K562 (cell line): ENCODE data around the gene TMEM25. TPM values are rescaled to one million over a fixed set of nuclear protein-coding genes. Genes with fewer than 3 reads are reported as not detected.

Experiments used
- ARID3B ChIP-seq: fragments of 250-450 bp; sonication (Bioruptor Pico); IDR thresholded peaks from 2 replicates; pipeline ENCODE4 v1.4.0; 2020; ENCODE audit warnings: borderline replicate concordance
- CREM ChIP-seq: IDR thresholded peaks from 2 replicates; pipeline ENCODE4 v1.6.1; 2014; ENCODE audit warnings: antibody characterized with exemption, low read depth
- E2F3 ChIP-seq: fragments of 250-450 bp; sonication (Bioruptor Pico); IDR thresholded peaks from 2 replicates; pipeline ENCODE4 v1.4.0; 2020; ENCODE audit warnings: mild to moderate bottlenecking
- MLLT1 ChIP-seq, 2 experiments: fragments of 450-650 bp; IDR thresholded peaks; 2 replicates each; pipeline ENCODE4 v1.6.1; 2016
- NFXL1 ChIP-seq: fragments of 450-650 bp; formaldehyde crosslinking; IDR thresholded peaks from 2 replicates; pipeline ENCODE4 v1.4.0; 2021; ENCODE audit warnings: mild to moderate bottlenecking
- PHTF2 ChIP-seq: fragments of 250-450 bp; sonication (Bioruptor Pico); IDR thresholded peaks from 2 replicates; pipeline ENCODE4 v1.5.0; 2021; ENCODE audit warnings: mild to moderate bottlenecking
- SIX5 ChIP-seq, 2 experiments: IDR thresholded peaks; 2 replicates each; pipeline ENCODE4 v1.6.1; 2011; ENCODE audit warnings: low read length in 2 of 2, borderline replicate concordance in 1 of 2, low read depth in 1 of 2, mild to moderate bottlenecking in 1 of 2, moderate library complexity in 1 of 2; ENCODE audit not compliant: insufficient read depth in 1 of 2
- ZBTB43 ChIP-seq: sonication (generic); formaldehyde crosslinking; IDR thresholded peaks from 2 replicates; pipeline ENCODE4 v1.8.0; 2023; ENCODE audit warnings: mild to moderate bottlenecking, missing genetic modification reagents
- ZNF280B ChIP-seq: fragments of 250-450 bp; sonication (Bioruptor Pico); IDR thresholded peaks from 2 replicates; pipeline ENCODE4 v1.5.1; 2021; ENCODE audit warnings: mild to moderate bottlenecking
- ZNF609 ChIP-seq: sonication (generic); formaldehyde crosslinking; IDR thresholded peaks from 2 replicates; pipeline ENCODE4 v1.8.1; 2023; ENCODE audit warnings: missing genetic modification reagents, mild to moderate bottlenecking, borderline replicate concordance
- ZNF740 ChIP-seq, 3 experiments: fragments of 200-800 bp in 1 of 3; sonication (Bioruptor generic) in 1 of 3; sonication (generic) in 1 of 3; formaldehyde crosslinking in 1 of 3; IDR thresholded peaks; 2 replicates each; pipeline versions ENCODE4 v1.6.1 to v1.8.0; 2016 to 2022; ENCODE audit warnings: mild to moderate bottlenecking in 2 of 3, missing compliant biosample characterization in 2 of 3, missing genetic modification characterization in 2 of 3, missing genetic modification reagents in 1 of 3
- ZNF77 ChIP-seq: fragments of 250-450 bp; sonication (Bioruptor Pico); IDR thresholded peaks from 2 replicates; pipeline ENCODE4 v1.5.0; 2020
- ZNF79 ChIP-seq: fragments of 250-450 bp; sonication (Bioruptor Pico); IDR thresholded peaks from 2 replicates; pipeline ENCODE4 v1.4.0; 2020; ENCODE audit warnings: low read depth, mild to moderate bottlenecking, moderate library complexity
- polyA plus RNA-seq, 8 experiments: library from polyadenylated mRNA; depleted of rRNA in 4 of 8; stranded (reverse) in 5 of 8; unstranded in 3 of 8; fragments of >200 nt; fragmentation: Nextera tagmentation in 2 of 8; fragmentation: Illumina TruSeq in 1 of 8; extraction: Ambion mirVana in 2 of 8; extraction: Trizol in 1 of 8; gene quantifications; 2 replicates each; pipeline versions ENCODE4 v1.2.1 to v1.2.3, GENCODE V29; 2011 to 2014; ENCODE audit warnings: inconsistent platforms in 1 of 8, missing spikeins in 1 of 8
- total RNA-seq, 7 experiments: library from RNA; depleted of rRNA in 6 of 7; stranded (reverse); fragments of >200 nt in 6 of 7; fragmentation: Illumina TruSeq in 2 of 7; extraction: Trizol in 2 of 7; gene quantifications; 2 replicates each; pipeline versions ENCODE4 v1.2.1 to v1.2.3, GENCODE V29; 2011 to 2021; ENCODE audit warnings: low replicate concordance in 1 of 7

TMEM25 gene
- total and polyA plus RNA-seq, 9 of the 15 experiments (the other 6 are each of a cell fraction or from before 2014, with no cell fraction given), result 0.34 to 3.8 (median 2.0) TPM

GRCh38 chr11:118530683-118531596 lies at the start of gene TMEM25 (continued):
- no peak; the same call in 1 of the 2 replicates for TF ChIP-seq ZNF609 (CRISPR knock-in tag)
- no peak for TF ChIP-seq PHTF2 (CRISPR knock-in tag)
- TF ChIP-seq MLLT1 (IDR thresholded peaks at IDR 0.05), result peak in 1 of 2 experiments; percentile 99; a peak in 2 of 4 replicates
- no peak for TF ChIP-seq ZNF77 (CRISPR knock-in tag)
- TF ChIP-seq E2F3 (CRISPR knock-in tag), result no peak
- TF ChIP-seq CREM, result no peak
- no peak for TF ChIP-seq ZNF740 (CRISPR knock-in tag; IDR thresholded peaks at IDR 0.05)
- no peak for TF ChIP-seq ZNF740 (tag; IDR thresholded peaks at IDR 0.05)
- no peak for TF ChIP-seq ZNF280B (CRISPR knock-in tag)
- no peak for TF ChIP-seq ZNF79
- peak; percentile 45; the same call in 1 of the 2 replicates for TF ChIP-seq ZBTB43 (CRISPR knock-in tag)
- TF ChIP-seq ARID3B, result no peak
- no peak for TF ChIP-seq NFXL1 (CRISPR knock-in tag)
- no peak for TF ChIP-seq SIX5 (IDR thresholded peaks at IDR 0.05; ENCODE audit: borderline replicate concordance in 1 of 2, insufficient read depth in 1 of 2, low read depth in 1 of 2, low read length in 2 of 2)
